A549 treated with dexamethasone at 1 μM for 4 hours (cell line): Measurements from ENCODE around the gene CLTB. TPM values are rescaled to one million over a fixed set of nuclear protein-coding genes. Genes with fewer than 3 reads are reported as not detected.

Experiments
- total RNA-seq: library from RNA; stranded (reverse); fragments of 200-300 nt; extraction: Qiagen RNA extraction; gene quantifications from 5 replicates; pipeline ENCODE4 v1.2.3, GENCODE V29; 2022

The CLTB gene
- 111 to 172 TPM (median 168 TPM) in 5 replicates for total RNA-seq

GRCh38 chr5:176415952-176416924 is at the start of gene CLTB:
TSS of gene CLTB (minus strand) at chr5:176416539. CDS start at chr5:176416363, 176 bp downstream.

GRCh38 chr5:176447978-176448608 is 31.8 kb upstream of the CLTB start, which contains the start of gene FAF2:
TSS of gene FAF2 (plus strand) at chr5:176448385. CDS start at chr5:176448408, 23 bp downstream.

GRCh38 chr5:176388444-176389134 is 27.8 kb downstream of the CLTB start, which contains the start of the genes HIGD2A and NOP16:
TSS of gene HIGD2A (plus strand) at chr5:176388751. CDS start at chr5:176388820, 69 bp downstream.
TSS of gene NOP16 (minus strand) at chr5:176388598. CDS start at chr5:176388539, 59 bp downstream.

GRCh38 chr5:176365351-176366231 is 50.7 kb downstream of the CLTB start, which contains the start of gene ARL10:
TSS of gene ARL10 (plus strand) at chr5:176365487. CDS start at chr5:176365564, 77 bp downstream.

GRCh38 chr5:176361437-176362232 is 54.7 kb downstream of the CLTB start, which contains the start of gene KIAA1191:
TSS of gene KIAA1191 (minus strand) at chr5:176361764. CDS start at chr5:176359508, 2,256 bp downstream.

Other genes with a start within 250 kb of the CLTB start
- gene SIMC1, start 178.1 kb downstream of the CLTB start, total RNA-seq = 14.1 to 19.0 TPM (median 16.4 TPM) in 5 replicates
- 76.4 to 94.0 TPM (median 92.3 TPM) in 5 replicates for gene KIAA1191, start 54.8 kb downstream of the CLTB start, total RNA-seq
- 0.47 to 0.97 TPM (median 0.53 TPM) in 5 replicates for gene ARL10, start 51.1 kb downstream of the CLTB start, total RNA-seq
- 121 to 129 TPM (median 127 TPM) in 5 replicates for gene NOP16, start 27.9 kb downstream of the CLTB start, total RNA-seq
- gene HIGD2A, start 27.8 kb downstream of the CLTB start, total RNA-seq = 239 to 292 TPM (median 247 TPM) in 5 replicates
- gene FAF2, start 31.8 kb upstream of the CLTB start, total RNA-seq = 48.5 to 54.4 TPM (median 50.7 TPM) in 5 replicates
- gene RNF44, start 120.9 kb upstream of the CLTB start, total RNA-seq = 20.4 to 40.3 TPM (median 35.2 TPM) in 5 replicates
- gene CDHR2, start 132.8 kb upstream of the CLTB start, total RNA-seq = 0.05 to 0.33 TPM (median 0.13 TPM) in 5 replicates
- 8.1 to 10.1 TPM (median 9.3 TPM) in 5 replicates for gene GPRIN1, start 193.6 kb upstream of the CLTB start, total RNA-seq
- 0.95 to 1.7 TPM (median 1.3 TPM) in 5 replicates for gene SNCB, start 214.0 kb upstream of the CLTB start, total RNA-seq
- not detected in 5 replicates for gene EIF4E1B, start 214.1 kb upstream of the CLTB start, total RNA-seq
- gene TSPAN17, start 230.9 kb upstream of the CLTB start, total RNA-seq = 52.6 to 66.4 TPM (median 64.8 TPM) in 5 replicates